HepG2 (cell line): ENCODE results near the gene IQCN. TPM values are rescaled to one million over a fixed set of nuclear protein-coding genes. Genes with fewer than 3 reads are reported as not detected.

ENCODE experiments used
- ATRX ChIP-seq: sonication (generic); formaldehyde crosslinking; IDR thresholded peaks from 2 replicates; pipeline ENCODE4 v1.4.0; 2020; ENCODE audit warnings: missing genetic modification reagents, borderline replicate concordance
- CCDC6 ChIP-seq: sonication (generic); formaldehyde crosslinking; IDR thresholded peaks from 2 replicates; pipeline ENCODE4 v1.8.1; 2022; ENCODE audit warnings: mild to moderate bottlenecking, missing genetic modification reagents, moderate library complexity
- DMAP1 ChIP-seq: IDR thresholded peaks from 2 replicates; pipeline ENCODE4 v1.6.1; 2016
- HDAC2 ChIP-seq: sonication (generic); formaldehyde crosslinking; IDR thresholded peaks from 2 replicates; pipeline ENCODE4 v1.4.0; 2020; ENCODE audit warnings: missing genetic modification reagents
- HMG20A ChIP-seq: IDR thresholded peaks from 2 replicates; pipeline ENCODE4 v1.6.1; 2016; ENCODE audit warnings: borderline replicate concordance
- HNRNPL ChIP-seq: fragments of 200-400 bp; formaldehyde crosslinking; IDR thresholded peaks from 2 replicates; pipeline ENCODE4 v1.6.1; 2017; ENCODE audit warnings: mild to moderate bottlenecking, low read depth, low read length
- IRF2 ChIP-seq: IDR thresholded peaks from 2 replicates; pipeline ENCODE4 v1.6.1; 2018; ENCODE audit warnings: missing genetic modification reagents, missing compliant biosample characterization
- JUN ChIP-seq: sonication (generic); formaldehyde crosslinking; IDR thresholded peaks from 2 replicates; pipeline ENCODE4 v1.4.0; 2020; ENCODE audit warnings: mild to moderate bottlenecking, missing genetic modification reagents
- MAFF ChIP-seq: IDR thresholded peaks from 2 replicates; pipeline ENCODE4 v1.6.1; 2011; ENCODE audit warnings: low read depth, low read length, improper control_type of control experiment
- PHF8 ChIP-seq: sonication (generic); formaldehyde crosslinking; IDR thresholded peaks from 2 replicates; pipeline ENCODE4 v1.5.0; 2020; ENCODE audit warnings: missing genetic modification reagents
- POLR2G ChIP-seq: fragments of 200-400 bp; formaldehyde crosslinking; IDR thresholded peaks from 2 replicates; pipeline ENCODE4 v1.6.1; 2018; ENCODE audit warnings: mild to moderate bottlenecking, low read depth, low read length, moderate library complexity
- RARG ChIP-seq: sonication (generic); formaldehyde crosslinking; IDR thresholded peaks from 2 replicates; pipeline ENCODE4 v1.4.0; 2020; ENCODE audit warnings: low read depth, mild to moderate bottlenecking, missing genetic modification reagents
- RELA ChIP-seq: sonication (generic); formaldehyde crosslinking; IDR thresholded peaks from 2 replicates; pipeline ENCODE4 v1.4.0; 2020; ENCODE audit warnings: missing genetic modification reagents
- TARDBP ChIP-seq: sonication (generic); formaldehyde crosslinking; IDR thresholded peaks from 2 replicates; pipeline ENCODE4 v1.8.0; 2022; ENCODE audit warnings: mild to moderate bottlenecking, missing genetic modification reagents
- ZNF367 ChIP-seq: sonication (generic); formaldehyde crosslinking; IDR thresholded peaks from 2 replicates; pipeline ENCODE4 v1.4.0; 2020; ENCODE audit warnings: missing genetic modification reagents, borderline replicate concordance
- ZSCAN9 ChIP-seq: IDR thresholded peaks from 2 replicates; pipeline ENCODE4 v1.6.1; 2016; ENCODE audit warnings: borderline replicate concordance
- polyA plus RNA-seq, 8 experiments: library from polyadenylated mRNA; depleted of rRNA in 3 of 8; stranded (reverse) in 7 of 8; unstranded in 1 of 8; fragments of >200 nt; fragmentation: Illumina TruSeq in 4 of 8; extraction: Trizol in 4 of 8; gene quantifications; 2 replicates each; pipeline versions ENCODE4 v1.2.1 to v1.2.3, GENCODE V29; 2011 to 2016; ENCODE audit warnings: low read depth in 4 of 8, missing spikeins in 1 of 8, mixed read lengths in 1 of 8; ENCODE audit not compliant: insufficient read depth in 1 of 8
- total RNA-seq, 5 experiments: library from RNA; depleted of rRNA; stranded (reverse); fragments of >200 nt; fragmentation: Illumina TruSeq; extraction: Trizol; gene quantifications; 2 replicates each; pipeline ENCODE4 v1.2.3, GENCODE V29; 2016; ENCODE audit warnings: low read depth in 1 of 5
- TF ChIP-seq, protein P1 (sequence below): sonication (generic); formaldehyde crosslinking; IDR thresholded peaks from 2 replicates; pipeline ENCODE4 v1.4.0; 2020; ENCODE audit warnings: missing genetic modification reagents
- TF ChIP-seq, protein P2 (sequence below): sonication (generic); formaldehyde crosslinking; IDR thresholded peaks from 2 replicates; pipeline ENCODE4 v1.4.0; 2020; ENCODE audit warnings: missing genetic modification reagents
- TF ChIP-seq, protein P3 (sequence below): sonication (generic); formaldehyde crosslinking; IDR thresholded peaks from 2 replicates; pipeline ENCODE4 v1.5.1; 2020; ENCODE audit warnings: missing genetic modification reagents, mild to moderate bottlenecking, borderline replicate concordance
- TF ChIP-seq, protein P4 (sequence below): IDR thresholded peaks from 2 replicates; pipeline ENCODE4 v1.6.1; 2016; ENCODE audit warnings: low read depth
- TF ChIP-seq, protein P5 (sequence below): sonication (generic); formaldehyde crosslinking; IDR thresholded peaks from 2 replicates; pipeline ENCODE4 v1.4.0; 2020; ENCODE audit warnings: missing genetic modification reagents

The IQCN gene
- total and polyA plus RNA-seq, 2 of the 13 experiments (the other 11 are each of a cell fraction or from before 2014, with no cell fraction given), result 0.04 to 0.18 TPM

DNA sequence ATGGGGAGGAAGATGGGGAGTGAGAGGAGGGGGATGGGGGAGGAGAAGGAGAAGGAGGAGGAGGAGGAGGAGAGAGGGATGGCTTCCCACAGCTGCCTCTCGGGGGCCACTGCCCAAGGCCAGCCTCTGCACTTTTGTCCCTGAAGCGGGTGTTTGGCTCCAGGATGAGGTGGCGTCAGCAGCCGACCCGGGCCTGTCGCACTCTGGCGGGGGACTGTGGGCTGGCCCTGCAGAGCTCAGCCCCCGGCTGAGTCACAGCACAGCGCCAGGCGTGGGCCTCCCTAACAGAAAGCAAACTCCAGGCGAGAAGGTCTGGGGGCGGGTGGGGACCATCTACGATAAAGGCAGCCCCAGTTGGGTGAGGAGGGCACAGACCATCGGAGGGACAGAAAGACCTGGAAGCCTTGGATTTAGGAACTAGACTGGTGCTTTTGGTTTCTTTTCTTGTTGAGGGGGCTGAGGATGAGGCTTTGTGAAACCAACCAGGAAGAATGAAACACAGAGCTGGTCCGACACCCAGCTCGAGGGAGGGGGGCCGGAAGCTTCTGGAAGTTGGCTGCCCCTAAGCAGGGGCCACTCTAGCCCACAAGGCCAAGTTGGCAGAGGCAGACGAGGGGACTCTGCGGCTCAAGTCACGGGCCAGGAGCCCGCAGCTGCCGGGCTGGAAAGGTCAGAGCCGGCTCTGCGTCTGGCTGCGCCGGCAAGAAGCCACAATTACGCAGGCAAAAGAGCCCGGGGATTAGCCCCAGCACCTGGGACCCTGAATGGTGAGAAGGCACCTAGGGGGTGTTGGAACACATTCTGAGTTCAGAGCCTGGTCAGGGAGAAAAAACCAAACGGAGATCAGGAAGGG is 30.4 kb upstream of the IQCN start (continued):
- TF ChIP-seq, protein P1, sequence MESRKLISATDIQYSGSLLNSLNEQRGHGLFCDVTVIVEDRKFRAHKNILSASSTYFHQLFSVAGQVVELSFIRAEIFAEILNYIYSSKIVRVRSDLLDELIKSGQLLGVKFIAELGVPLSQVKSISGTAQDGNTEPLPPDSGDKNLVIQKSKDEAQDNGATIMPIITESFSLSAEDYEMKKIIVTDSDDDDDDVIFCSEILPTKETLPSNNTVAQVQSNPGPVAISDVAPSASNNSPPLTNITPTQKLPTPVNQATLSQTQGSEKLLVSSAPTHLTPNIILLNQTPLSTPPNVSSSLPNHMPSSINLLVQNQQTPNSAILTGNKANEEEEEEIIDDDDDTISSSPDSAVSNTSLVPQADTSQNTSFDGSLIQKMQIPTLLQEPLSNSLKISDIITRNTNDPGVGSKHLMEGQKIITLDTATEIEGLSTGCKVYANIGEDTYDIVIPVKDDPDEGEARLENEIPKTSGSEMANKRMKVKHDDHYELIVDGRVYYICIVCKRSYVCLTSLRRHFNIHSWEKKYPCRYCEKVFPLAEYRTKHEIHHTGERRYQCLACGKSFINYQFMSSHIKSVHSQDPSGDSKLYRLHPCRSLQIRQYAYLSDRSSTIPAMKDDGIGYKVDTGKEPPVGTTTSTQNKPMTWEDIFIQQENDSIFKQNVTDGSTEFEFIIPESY (CRISPR knock-in tag), result no peak
- TF ChIP-seq JUN (0 out of 2 replicates have a peak, but pooled peaks have one; percentile 40), RELA (CRISPR knock-in tag) (no peak), TARDBP (CRISPR knock-in tag) (peak; percentile 79; the same call in 1 of the 2 replicates), PHF8 (CRISPR knock-in tag) (peak; percentile 53), POLR2G (peak; percentile 91), DMAP1 (peak; percentile 59; the same call in 1 of the 2 replicates), HMG20A (CRISPR knock-in tag) (no peak; the same call in 1 of the 2 replicates), ZNF367 (no peak), ATRX (no peak), ZSCAN9 (CRISPR knock-in tag) (peak; percentile 17; the same call in 1 of the 2 replicates), HNRNPL (peak; percentile 66; the same call in 1 of the 2 replicates), HDAC2 (peak; percentile 45), CCDC6 (peak; percentile 47; the same call in 1 of the 2 replicates), RARG (no peak), IRF2 (CRISPR knock-in tag) (peak; percentile 75; the same call in 1 of the 2 replicates), MAFF (no peak)
- TF ChIP-seq, protein P2, sequence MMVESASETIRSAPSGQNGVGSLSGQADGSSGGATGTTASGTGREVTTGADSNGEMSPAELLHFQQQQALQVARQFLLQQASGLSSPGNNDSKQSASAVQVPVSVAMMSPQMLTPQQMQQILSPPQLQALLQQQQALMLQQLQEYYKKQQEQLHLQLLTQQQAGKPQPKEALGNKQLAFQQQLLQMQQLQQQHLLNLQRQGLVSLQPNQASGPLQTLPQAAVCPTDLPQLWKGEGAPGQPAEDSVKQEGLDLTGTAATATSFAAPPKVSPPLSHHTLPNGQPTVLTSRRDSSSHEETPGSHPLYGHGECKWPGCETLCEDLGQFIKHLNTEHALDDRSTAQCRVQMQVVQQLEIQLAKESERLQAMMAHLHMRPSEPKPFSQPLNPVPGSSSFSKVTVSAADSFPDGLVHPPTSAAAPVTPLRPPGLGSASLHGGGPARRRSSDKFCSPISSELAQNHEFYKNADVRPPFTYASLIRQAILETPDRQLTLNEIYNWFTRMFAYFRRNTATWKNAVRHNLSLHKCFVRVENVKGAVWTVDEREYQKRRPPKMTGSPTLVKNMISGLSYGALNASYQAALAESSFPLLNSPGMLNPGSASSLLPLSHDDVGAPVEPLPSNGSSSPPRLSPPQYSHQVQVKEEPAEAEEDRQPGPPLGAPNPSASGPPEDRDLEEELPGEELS (CRISPR knock-in tag), result peak; percentile 70
- TF ChIP-seq, protein P3, sequence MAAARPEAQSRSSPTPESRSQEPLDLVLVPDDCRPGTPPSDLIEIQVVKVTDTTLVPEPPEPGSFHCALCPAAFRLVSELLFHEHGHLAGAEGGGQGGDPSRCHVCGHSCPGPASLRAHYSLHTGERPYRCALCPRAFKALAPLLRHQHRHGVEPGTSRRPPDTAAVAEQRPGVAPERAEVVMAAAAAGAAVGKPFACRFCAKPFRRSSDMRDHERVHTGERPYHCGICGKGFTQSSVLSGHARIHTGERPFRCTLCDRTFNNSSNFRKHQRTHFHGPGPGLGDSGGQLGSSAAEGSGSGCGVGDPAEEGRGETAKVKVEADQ (CRISPR knock-in tag), result peak; percentile 92
- TF ChIP-seq, protein P4, sequence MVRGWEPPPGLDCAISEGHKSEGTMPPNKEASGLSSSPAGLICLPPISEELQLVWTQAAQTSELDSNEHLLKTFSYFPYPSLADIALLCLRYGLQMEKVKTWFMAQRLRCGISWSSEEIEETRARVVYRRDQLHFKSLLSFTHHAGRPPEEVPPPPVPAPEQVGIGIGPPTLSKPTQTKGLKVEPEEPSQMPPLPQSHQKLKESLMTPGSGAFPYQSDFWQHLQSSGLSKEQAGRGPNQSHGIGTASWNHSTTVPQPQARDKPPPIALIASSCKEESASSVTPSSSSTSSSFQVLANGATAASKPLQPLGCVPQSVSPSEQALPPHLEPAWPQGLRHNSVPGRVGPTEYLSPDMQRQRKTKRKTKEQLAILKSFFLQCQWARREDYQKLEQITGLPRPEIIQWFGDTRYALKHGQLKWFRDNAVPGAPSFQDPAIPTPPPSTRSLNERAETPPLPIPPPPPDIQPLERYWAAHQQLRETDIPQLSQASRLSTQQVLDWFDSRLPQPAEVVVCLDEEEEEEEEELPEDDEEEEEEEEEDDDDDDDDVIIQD (CRISPR knock-in tag), result no peak
- TF ChIP-seq, protein P5, sequence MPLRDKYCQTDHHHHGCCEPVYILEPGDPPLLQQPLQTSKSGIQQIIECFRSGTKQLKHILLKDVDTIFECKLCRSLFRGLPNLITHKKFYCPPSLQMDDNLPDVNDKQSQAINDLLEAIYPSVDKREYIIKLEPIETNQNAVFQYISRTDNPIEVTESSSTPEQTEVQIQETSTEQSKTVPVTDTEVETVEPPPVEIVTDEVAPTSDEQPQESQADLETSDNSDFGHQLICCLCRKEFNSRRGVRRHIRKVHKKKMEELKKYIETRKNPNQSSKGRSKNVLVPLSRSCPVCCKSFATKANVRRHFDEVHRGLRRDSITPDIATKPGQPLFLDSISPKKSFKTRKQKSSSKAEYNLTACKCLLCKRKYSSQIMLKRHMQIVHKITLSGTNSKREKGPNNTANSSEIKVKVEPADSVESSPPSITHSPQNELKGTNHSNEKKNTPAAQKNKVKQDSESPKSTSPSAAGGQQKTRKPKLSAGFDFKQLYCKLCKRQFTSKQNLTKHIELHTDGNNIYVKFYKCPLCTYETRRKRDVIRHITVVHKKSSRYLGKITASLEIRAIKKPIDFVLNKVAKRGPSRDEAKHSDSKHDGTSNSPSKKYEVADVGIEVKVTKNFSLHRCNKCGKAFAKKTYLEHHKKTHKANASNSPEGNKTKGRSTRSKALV, result no peak
